HG03457 (cell line): ENCODE data around the gene WDR37.

Experiments used
- ATAC-seq: cut with Tn5 transposase; IDR thresholded peaks from one replicate; pipeline ENCODE4 v1.9.1; 2021; ENCODE audit warnings: moderate number of reproducible peaks; ENCODE audit not compliant: unreplicated experiment

Gene WDR37

GRCh38 chr10:1068380-1069361 is 12.5 kb downstream of the WDR37 start:
- ATAC-seq: no peak

GRCh38 chr10:1070919-1071318 is 14.7 kb downstream of the WDR37 start:
- ATAC-seq: no peak

- no peak for ATAC-seq
These were observed 18.0 kb downstream of the WDR37 start for GRCh38 chr10:1074052-1074747.

DNA sequence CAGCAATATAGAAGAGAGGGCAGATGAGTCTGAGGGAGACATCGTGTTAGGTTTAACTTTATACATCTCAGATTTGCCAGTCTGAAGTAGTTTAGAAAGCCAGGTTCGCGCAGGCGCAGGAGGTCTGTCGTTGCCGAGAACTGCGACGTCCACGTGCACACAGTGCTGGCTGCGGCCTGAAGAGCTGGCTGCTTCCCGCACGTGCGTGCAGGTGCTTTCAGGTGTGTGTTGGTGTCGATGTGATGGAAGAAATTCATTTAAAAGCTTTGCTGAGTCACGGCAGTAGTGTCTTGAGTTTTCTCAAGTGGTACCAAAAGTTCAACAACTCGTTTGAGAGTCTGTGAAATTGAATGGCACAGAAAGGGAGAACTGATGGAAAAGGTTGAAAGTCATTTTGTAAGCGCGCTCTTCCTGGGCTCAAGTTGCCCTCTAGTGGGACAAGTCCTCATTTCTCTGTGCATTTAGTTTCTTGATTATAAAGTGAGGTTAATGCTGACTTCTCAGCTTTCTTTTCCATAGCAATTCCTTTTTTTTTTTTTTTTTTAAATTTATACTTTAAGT is 18.6 kb downstream of the WDR37 start:
- no peak for ATAC-seq

DNA sequence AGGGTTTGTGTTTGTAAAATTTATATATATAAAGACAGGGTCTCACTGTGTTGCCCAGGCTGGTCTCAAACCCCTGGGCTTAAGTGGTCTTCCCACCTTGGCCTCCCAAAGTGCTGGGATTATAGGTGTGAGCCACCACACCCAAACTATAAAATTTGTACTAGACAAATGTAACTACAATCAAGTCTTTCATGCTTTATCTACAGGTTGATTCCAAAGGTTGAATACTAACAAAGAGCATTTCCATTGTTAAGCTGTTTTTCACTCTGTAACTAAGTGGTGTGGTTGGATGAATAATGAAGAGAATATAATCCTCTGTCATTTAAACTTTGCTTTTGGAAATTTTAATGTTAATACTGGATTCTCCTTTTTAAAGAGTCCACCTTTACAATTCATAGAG is 22.5 kb downstream of the WDR37 start:
- no peak for ATAC-seq

GRCh38 chr10:1083581-1083980 is 27.4 kb downstream of the WDR37 start:
- ATAC-seq: no peak

GRCh38 chr10:1084011-1084950 is 28.1 kb downstream of the WDR37 start:
- no peak for ATAC-seq

- ATAC-seq: no peak
These were observed 29.1 kb downstream of the WDR37 start for GRCh38 chr10:1085258-1085657.

DNA sequence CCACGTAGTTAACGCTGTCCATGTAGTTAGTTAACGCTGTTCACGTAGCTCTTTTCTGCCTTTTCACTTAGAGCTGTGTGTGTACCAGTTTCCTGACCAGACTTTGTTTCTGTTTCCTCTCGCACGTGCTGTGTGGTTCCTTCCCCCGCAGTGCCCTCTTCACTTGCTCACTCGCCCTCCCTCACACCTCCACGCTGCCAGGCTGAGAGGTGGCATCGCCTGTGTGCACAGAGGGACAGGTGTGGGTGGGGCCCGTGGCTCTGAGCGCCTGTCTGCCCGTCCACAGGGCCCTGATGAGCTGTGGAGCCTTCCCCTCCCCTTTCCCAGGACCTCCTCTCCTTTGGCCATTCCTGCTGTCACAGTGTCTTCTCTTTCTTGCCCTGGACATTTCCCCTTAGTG is 30.6 kb downstream of the WDR37 start:
- no peak for ATAC-seq

GRCh38 chr10:1089017-1089689 is 33.0 kb downstream of the WDR37 start:
- no peak for ATAC-seq

DNA sequence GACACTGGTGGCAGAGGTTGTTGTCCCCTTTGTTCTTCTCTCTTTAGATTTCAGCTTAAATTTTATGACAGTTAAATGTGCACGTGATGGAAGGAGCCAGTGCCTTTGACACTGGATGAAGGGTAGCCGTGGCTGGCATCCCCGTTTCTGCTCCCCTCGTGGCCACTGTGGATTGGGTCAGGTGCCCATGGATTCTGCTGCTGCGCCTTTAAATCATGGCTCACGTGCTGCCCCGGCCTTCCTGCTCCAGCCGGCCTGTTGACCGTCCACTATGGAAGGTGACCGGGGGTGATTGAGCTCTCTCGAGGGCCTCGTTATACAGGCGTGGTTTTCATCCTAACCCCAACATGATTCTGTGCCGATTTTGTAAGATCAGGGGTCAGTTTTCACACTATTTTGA is 34.5 kb downstream of the WDR37 start:
- ATAC-seq: no peak

GRCh38 chr10:1093696-1094095 is 37.5 kb downstream of the WDR37 start:
- no peak for ATAC-seq

- ATAC-seq: no peak
These were observed 38.2 kb downstream of the WDR37 start for GRCh38 chr10:1094112-1095057.

GRCh38 chr10:1095498-1095897 is 39.3 kb downstream of the WDR37 start:
- ATAC-seq: no peak

DNA sequence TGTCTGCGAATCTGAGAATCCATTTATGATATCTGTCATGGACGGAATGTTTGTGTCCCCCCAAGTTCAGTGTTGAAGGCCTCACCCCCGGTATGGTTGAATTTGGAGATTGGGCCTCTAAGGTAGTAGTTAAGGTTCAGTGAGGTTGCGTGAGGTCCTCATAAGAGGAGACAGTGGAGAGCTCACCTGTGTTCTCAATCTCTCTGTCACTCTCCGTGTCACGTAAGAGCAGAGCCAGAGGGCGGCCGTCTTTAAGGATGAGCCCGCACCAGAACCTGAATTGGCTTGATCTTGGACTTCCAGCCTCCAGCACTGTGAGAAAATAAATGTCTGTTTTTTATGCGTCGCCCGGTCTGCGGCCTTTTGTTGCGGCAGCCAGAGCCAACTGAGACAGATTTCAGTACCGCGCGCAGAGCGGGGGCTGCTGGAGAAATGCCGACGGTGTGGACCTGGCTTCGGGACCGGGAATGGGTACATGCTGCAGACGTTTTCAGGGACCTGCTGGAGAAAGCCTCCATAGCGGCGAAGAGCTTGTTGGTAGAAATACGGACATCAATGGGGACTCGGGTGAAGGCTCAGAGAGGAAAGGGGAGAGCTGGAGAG is 40.2 kb downstream of the WDR37 start:
- no peak for ATAC-seq

DNA sequence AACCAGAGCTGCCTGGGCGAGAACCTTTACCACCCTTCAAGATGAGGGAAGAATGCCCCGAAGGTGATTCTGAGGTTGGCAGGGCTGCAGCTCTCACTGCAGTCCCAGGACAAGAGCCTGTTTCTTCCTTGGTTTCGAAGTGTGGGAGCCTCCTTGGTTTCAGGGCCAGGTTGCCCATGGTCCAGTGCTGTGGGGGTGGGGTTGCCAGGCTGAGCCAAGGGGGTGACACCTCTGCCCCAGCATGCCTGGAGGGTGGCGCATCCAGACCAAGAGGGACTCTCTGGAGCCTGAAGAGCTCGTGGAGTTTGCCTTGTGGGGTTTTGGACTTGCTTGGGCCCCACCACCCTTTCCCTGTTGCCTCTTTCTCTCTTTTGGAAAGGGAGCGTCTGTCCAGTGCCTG is 41.3 kb downstream of the WDR37 start:
- no peak for ATAC-seq

DNA sequence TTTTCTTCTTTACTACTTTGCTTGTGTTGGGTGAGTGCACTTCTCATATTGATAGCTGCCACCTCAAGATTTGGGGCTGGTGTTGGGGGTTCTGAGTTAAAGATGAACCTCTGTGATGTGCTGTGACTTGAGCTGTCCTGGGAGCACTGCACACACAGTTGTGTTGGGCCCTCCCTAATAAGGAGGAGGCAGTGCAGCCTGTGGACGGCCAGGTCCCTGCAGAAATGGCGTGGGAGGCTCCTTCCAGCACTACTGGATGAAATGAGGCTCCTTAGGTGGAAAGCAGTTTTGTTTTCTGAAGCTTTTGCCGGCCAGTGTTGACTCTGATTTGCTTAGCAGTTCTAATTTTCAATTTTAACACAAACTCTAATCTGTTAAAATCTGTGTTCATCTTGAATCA is 44.0 kb downstream of the WDR37 start:
- no peak for ATAC-seq

DNA sequence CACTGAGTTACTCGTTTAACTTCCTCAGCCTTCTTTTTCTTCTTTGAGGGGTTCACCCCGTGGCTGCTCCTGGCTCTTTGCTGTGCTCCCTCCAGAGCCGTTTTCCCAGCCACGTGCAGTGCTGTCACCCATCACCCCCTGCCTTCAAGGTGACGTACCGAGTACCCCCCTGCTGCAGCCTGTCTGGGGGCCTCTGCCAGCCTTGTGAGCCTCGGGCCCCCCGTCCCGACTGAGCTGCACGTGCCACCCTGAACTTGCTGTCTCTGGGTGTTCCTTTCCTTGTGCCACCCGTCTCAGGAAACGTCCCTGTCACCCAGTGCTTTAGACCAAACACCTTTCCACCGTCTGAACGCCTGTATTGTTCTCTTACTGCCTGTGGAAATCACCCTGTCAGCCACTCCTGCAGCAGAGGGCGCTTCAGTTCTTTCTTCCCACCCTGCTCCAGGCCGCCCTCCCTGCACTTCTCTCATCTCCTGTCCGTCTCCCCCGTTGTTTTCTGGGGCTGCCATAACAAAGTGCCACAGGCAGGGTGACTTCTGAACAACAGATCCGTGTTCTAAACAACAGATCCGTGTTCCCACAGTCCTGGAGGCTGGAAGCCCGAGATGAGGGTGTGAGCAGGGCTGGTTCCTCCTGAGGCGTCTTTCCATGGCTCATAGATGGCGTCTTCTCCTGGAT is 44.6 kb downstream of the WDR37 start:
- no peak for ATAC-seq
